Measurements from ENCODE around the gene FANK1. TPM values are rescaled to one million over a fixed set of nuclear protein-coding genes. Genes with fewer than 3 reads are reported as not detected.

FANK1 gene
- total RNA-seq, 1 experiment from 2014 or later, result 2.5 TPM

DNA sequence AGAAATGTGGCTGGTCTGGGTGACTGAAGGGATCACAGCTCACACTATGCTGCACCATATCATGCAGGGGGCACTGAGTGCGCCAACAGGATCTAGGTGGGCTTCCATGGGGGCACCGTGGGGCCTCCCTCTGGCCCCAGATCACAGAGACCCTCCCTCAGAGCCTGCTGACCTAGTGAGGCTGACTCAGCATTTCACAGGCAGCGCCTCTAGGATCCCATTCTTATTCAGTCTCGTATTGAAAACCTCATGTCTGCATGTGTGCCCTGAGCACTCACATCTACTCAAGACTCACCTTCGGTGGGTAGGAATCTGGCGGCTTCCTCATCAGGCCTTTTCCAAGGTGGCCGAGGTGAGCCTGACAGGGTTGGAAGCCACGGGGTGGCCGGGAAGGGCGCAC, 141.6 kb downstream of the FANK1 start:
- BruUV-seq (replicated peaks), result no TSS peak
- CTCF ChIA-PET, result interaction anchor here (0.6 kb wide), 2 partner anchors 21 to 104 kb away, joined by 3 to 4 read pairs; no protein-coding TSS in a partner anchor

DNA sequence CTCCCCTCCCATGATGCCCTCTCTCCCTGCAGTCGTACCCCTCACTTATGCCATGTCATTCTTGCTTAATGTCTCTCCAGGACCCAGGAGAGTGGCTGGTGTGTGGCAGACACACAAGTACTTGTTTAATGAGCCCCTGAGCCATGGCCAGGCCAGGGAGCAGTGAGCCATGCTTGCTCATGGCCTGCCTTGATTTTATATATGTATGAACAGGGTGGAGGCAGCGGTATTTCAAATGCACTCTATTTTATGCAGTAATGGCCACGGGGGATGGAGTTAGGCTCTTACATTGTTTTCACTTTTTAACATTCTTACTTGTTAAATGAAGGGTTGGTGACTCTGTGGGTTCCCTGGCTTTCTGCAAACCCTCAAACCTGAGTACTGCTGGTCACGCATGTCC, 144.8 kb downstream of the FANK1 start:
- TF ChIP-seq, protein P1, sequence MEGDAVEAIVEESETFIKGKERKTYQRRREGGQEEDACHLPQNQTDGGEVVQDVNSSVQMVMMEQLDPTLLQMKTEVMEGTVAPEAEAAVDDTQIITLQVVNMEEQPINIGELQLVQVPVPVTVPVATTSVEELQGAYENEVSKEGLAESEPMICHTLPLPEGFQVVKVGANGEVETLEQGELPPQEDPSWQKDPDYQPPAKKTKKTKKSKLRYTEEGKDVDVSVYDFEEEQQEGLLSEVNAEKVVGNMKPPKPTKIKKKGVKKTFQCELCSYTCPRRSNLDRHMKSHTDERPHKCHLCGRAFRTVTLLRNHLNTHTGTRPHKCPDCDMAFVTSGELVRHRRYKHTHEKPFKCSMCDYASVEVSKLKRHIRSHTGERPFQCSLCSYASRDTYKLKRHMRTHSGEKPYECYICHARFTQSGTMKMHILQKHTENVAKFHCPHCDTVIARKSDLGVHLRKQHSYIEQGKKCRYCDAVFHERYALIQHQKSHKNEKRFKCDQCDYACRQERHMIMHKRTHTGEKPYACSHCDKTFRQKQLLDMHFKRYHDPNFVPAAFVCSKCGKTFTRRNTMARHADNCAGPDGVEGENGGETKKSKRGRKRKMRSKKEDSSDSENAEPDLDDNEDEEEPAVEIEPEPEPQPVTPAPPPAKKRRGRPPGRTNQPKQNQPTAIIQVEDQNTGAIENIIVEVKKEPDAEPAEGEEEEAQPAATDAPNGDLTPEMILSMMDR (IDR thresholded peaks at IDR 0.05; ENCODE audit: unreplicated experiment), result no peak
- CTCF ChIA-PET, result no interaction called here

More for the DNA sequence above, 141.6 kb downstream of the FANK1 start:
- H3K27ac Mint-ChIP-seq (ENCODE audit: low read depth, unreplicated experiment), result no peak overlapping the region
- TF ChIP-seq, protein P1 (IDR thresholded peaks at IDR 0.05; ENCODE audit: unreplicated experiment), result no peak
- intact Hi-C loops (cut with micrococcal nuclease), result no loop called here
- H3K27me3 Mint-ChIP-seq (ENCODE audit: insufficient read depth, unreplicated experiment), result no peaks in the 10 kb centered on the region
- no peak for DNase-seq (ENCODE audit: unreplicated experiment)
- peaks cover 9% of the 10 kb centered on the region for H3K9me3 Mint-ChIP-seq (ENCODE audit: unreplicated experiment)
- no peaks in the 10 kb centered on the region for H3K36me3 Mint-ChIP-seq (ENCODE audit: insufficient read depth, unreplicated experiment)
- H3K4me3 Mint-ChIP-seq (ENCODE audit: unreplicated experiment), result no peak overlapping the region
- POLR2A ChIA-PET, result no interaction called here
- H3K4me1 Mint-ChIP-seq (ENCODE audit: insufficient read depth, unreplicated experiment), result no peaks in the 10 kb centered on the region

DNA sequence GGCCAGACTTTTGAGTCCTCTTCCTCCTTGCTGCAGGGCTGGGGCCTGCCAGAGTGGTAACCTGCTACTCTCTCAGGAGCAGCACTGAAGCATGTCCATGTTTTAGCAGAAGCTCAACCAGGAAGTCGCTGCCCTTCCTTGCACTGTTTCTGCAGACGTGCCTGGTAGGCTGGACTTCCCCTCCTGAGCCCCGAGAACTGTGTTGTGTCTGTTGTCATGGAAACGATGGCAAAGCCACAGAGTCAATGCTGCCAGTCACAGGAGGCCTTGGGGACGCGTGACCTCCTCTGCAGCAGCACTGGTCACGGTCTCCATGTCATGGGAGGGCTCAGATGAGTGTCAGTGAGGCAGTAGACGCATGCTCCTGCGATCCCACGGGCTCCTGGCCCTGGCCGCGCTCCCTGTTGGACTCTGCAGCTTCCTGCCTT, 145.5 kb downstream of the FANK1 start:
- ChIA-PET POLR2A (no interaction called here), CTCF (no interaction called here)
- intact Hi-C loops (cut with micrococcal nuclease), result no loop called here
- Mint-ChIP-seq H3K27ac (ENCODE audit: low read depth, unreplicated experiment) (no peak overlapping the region), H3K36me3 (ENCODE audit: insufficient read depth, unreplicated experiment) (no peaks in the 10 kb centered on the region), H3K9me3 (ENCODE audit: unreplicated experiment) (no peaks in the 10 kb centered on the region), H3K27me3 (ENCODE audit: insufficient read depth, unreplicated experiment) (no peaks in the 10 kb centered on the region), H3K4me1 (ENCODE audit: insufficient read depth, unreplicated experiment) (no peaks in the 10 kb centered on the region), H3K4me3 (ENCODE audit: unreplicated experiment) (no peak overlapping the region)
- DNase-seq (ENCODE audit: unreplicated experiment), result no peak
- no TSS peak for BruUV-seq (replicated peaks)
- TF ChIP-seq, protein P1 (IDR thresholded peaks at IDR 0.05; ENCODE audit: unreplicated experiment), result no peak

More for the DNA sequence above, 144.8 kb downstream of the FANK1 start:
- H3K27me3 Mint-ChIP-seq (ENCODE audit: insufficient read depth, unreplicated experiment), result no peaks in the 10 kb centered on the region
- intact Hi-C loops (cut with micrococcal nuclease), result no loop called here
- no peak for DNase-seq (ENCODE audit: unreplicated experiment)
- no peaks in the 10 kb centered on the region for H3K36me3 Mint-ChIP-seq (ENCODE audit: insufficient read depth, unreplicated experiment)
- POLR2A ChIA-PET, result no interaction called here
- H3K4me3 Mint-ChIP-seq (ENCODE audit: unreplicated experiment), result no peak overlapping the region
- no TSS peak for BruUV-seq (replicated peaks)
- H3K4me1 Mint-ChIP-seq (ENCODE audit: insufficient read depth, unreplicated experiment), result no peaks in the 10 kb centered on the region
- no peak overlapping the region for H3K27ac Mint-ChIP-seq (ENCODE audit: low read depth, unreplicated experiment)
- no peaks in the 10 kb centered on the region for H3K9me3 Mint-ChIP-seq (ENCODE audit: unreplicated experiment)

DNA sequence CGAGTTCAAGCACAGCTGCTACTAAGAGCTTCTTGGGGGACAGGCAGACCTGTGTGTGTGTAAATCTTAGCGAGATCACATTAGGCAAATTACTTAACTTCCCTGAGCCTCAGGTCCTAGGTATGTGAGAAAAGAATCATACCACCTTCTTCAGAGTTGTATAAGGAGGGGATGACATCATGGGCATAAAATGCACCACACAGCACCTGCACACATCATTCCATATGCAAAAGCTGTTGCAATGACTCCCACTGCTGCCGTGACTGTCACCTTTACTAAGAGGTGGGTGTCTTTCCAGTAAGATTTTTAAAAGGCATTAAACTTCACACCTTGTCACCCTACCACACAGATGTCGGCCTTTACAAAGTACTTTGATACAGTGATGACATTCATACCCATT, 146.0 kb downstream of the FANK1 start:
- intact Hi-C loops (cut with micrococcal nuclease), result no loop called here
- no TSS peak for BruUV-seq (replicated peaks)
- TF ChIP-seq, protein P1 (IDR thresholded peaks at IDR 0.05; ENCODE audit: unreplicated experiment), result no peak
- H3K4me3 Mint-ChIP-seq (ENCODE audit: unreplicated experiment), result no peak overlapping the region
- H3K27me3 Mint-ChIP-seq (ENCODE audit: insufficient read depth, unreplicated experiment), result no peaks in the 10 kb centered on the region
- no peak overlapping the region for H3K27ac Mint-ChIP-seq (ENCODE audit: low read depth, unreplicated experiment)
- no peaks in the 10 kb centered on the region for H3K36me3 Mint-ChIP-seq (ENCODE audit: insufficient read depth, unreplicated experiment)
- DNase-seq (ENCODE audit: unreplicated experiment), result no peak
- H3K4me1 Mint-ChIP-seq (ENCODE audit: insufficient read depth, unreplicated experiment), result no peaks in the 10 kb centered on the region
- CTCF ChIA-PET, result no interaction called here
- H3K9me3 Mint-ChIP-seq (ENCODE audit: unreplicated experiment), result no peaks in the 10 kb centered on the region
- POLR2A ChIA-PET, result no interaction called here
